HG02938 (cell line): Measurements from ENCODE around the gene NCMAP.
"Not testable (repeated sequence)": the region's sequence is repeated elsewhere in the genome, so short reads cannot be mapped to it uniquely, and the experiment has no call there.

Experiments used
- ATAC-seq: cut with Tn5 transposase; IDR thresholded peaks from one replicate; pipeline ENCODE4 v1.9.1; 2021; ENCODE audit warnings: mild to moderate bottlenecking, moderate library complexity; ENCODE audit not compliant: unreplicated experiment

The NCMAP gene

GRCh38 chr1:24541711-24542346 is 14.1 kb upstream of the NCMAP start:
- ATAC-seq, result no peak

- ATAC-seq, result no peak
Observed at GRCh38 chr1:24544239-24544638, 11.6 kb upstream of the NCMAP start.

GRCh38 chr1:24545662-24546061 is 10.2 kb upstream of the NCMAP start:
- no peak for ATAC-seq

- no peak for ATAC-seq
Observed at GRCh38 chr1:24547195-24547594, 8.7 kb upstream of the NCMAP start.

- no peak for ATAC-seq
Observed at GRCh38 chr1:24548070-24548469, 7.8 kb upstream of the NCMAP start.

- ATAC-seq, result not testable (repeated sequence)
Observed at GRCh38 chr1:24549210-24549609, 6.7 kb upstream of the NCMAP start.

- ATAC-seq, result no peak
Observed at GRCh38 chr1:24551290-24551959, 4.5 kb upstream of the NCMAP start.

GRCh38 chr1:24551960-24552571 is 3.8 kb upstream of the NCMAP start:
- no peak for ATAC-seq

- ATAC-seq, result no peak
Observed at GRCh38 chr1:24553931-24554330, 2.0 kb upstream of the NCMAP start.

- ATAC-seq, result no peak
Observed at GRCh38 chr1:24554714-24555113, 1.2 kb upstream of the NCMAP start.

GRCh38 chr1:24556414-24556795 is 518 bp downstream of the NCMAP start:
- ATAC-seq, result no peak

- no peak for ATAC-seq
Observed at GRCh38 chr1:24557220-24557619, 1.3 kb downstream of the NCMAP start.

GRCh38 chr1:24557711-24558131 is 1.8 kb downstream of the NCMAP start:
- no peak for ATAC-seq

- no peak for ATAC-seq
Observed at GRCh38 chr1:24558455-24558854, 2.6 kb downstream of the NCMAP start.

- ATAC-seq, result no peak
Observed at GRCh38 chr1:24558902-24559791, 3.3 kb downstream of the NCMAP start.

GRCh38 chr1:24560361-24560760 is 4.5 kb downstream of the NCMAP start:
- ATAC-seq, result no peak

GRCh38 chr1:24562625-24563024 is 6.7 kb downstream of the NCMAP start:
- no peak for ATAC-seq

GRCh38 chr1:24564695-24565094 is 8.8 kb downstream of the NCMAP start:
- no peak for ATAC-seq

- ATAC-seq, result no peak
Observed at GRCh38 chr1:24566236-24566867, 10.5 kb downstream of the NCMAP start.

GRCh38 chr1:24567792-24568388 is 12.0 kb downstream of the NCMAP start:
- ATAC-seq, result no peak
